CD8-positive, alpha-beta memory T cell (primary cell): Measurements from ENCODE around the gene GRM4. TPM values are rescaled to one million over a fixed set of nuclear protein-coding genes. Genes with fewer than 3 reads are reported as not detected.
A peak's percentile ranks its signal among the peaks of the same experiment; 100 is the strongest.

Experiments used
- CTCF ChIA-PET: fragments of 350-600 bp; sonication (Branson Sonifier 250); formaldehyde crosslinking; loops from one replicate; lab custom pipeline; 2021; ENCODE audit warnings: antibody characterized with exemption; lab: Charles Lee
- POLR2A ChIA-PET: fragments of 350-600 bp; sonication (Branson Sonifier 250); formaldehyde crosslinking; loops from one replicate; lab custom pipeline; 2021; ENCODE audit warnings: antibody characterized with exemption; lab: Charles Lee
- DNase-seq, 5 donors: peaks; one replicate each; pipeline versions ENCODE4 v3.0.0 to v3.0.0-alpha.2; 2020 to 2022; ENCODE audit warnings: mixed read lengths in 1 of 5
- H3K27ac ChIP-seq: one replicate; pipeline ENCODE4 v1.7.0; 2013; ENCODE audit warnings: low read depth, mild to moderate bottlenecking, low read length, moderate library complexity
- H3K27me3 ChIP-seq: 2 replicates; pipeline ENCODE4 v1.7.0; 2013; ENCODE audit warnings: low read length, mild to moderate bottlenecking; ENCODE audit not compliant: insufficient read depth, poor library complexity, severe bottlenecking
- H3K36me3 ChIP-seq: 2 replicates; pipeline ENCODE4 v1.7.0; 2013; ENCODE audit warnings: mild to moderate bottlenecking, low read length, moderate library complexity; ENCODE audit not compliant: insufficient read depth
- H3K4me1 ChIP-seq: 2 replicates; pipeline ENCODE4 v1.7.0; 2013; ENCODE audit warnings: mild to moderate bottlenecking, low read length, moderate library complexity; ENCODE audit not compliant: insufficient read depth
- H3K4me3 ChIP-seq: 2 replicates; pipeline ENCODE4 v1.7.0; 2013; ENCODE audit warnings: mild to moderate bottlenecking, low read length
- H3K9me3 ChIP-seq: 2 replicates; pipeline ENCODE4 v1.7.0; 2013; ENCODE audit warnings: mild to moderate bottlenecking, low read length
- H3K27ac Mint-ChIP-seq, 8 donors: one replicate each; pipeline ENCODE4 v1.8.0; 2020 to 2021; ENCODE audit warnings: mixed read lengths in 8 of 8, mild to moderate bottlenecking in 6 of 8, inconsistent platforms in 3 of 8, moderate library complexity in 3 of 8
- H3K27me3 Mint-ChIP-seq, 2 donors: one replicate each; pipeline ENCODE4 v1.8.0; 2020 to 2021; ENCODE audit warnings: mixed read lengths in 2 of 2, mild to moderate bottlenecking in 1 of 2, moderate library complexity in 1 of 2
- H3K36me3 Mint-ChIP-seq, 3 donors: one replicate each; pipeline ENCODE4 v1.8.0; 2020 to 2021; ENCODE audit warnings: mixed read lengths in 3 of 3, inconsistent platforms in 1 of 3, mild to moderate bottlenecking in 1 of 3
- H3K4me1 Mint-ChIP-seq, 3 donors: one replicate each; pipeline ENCODE4 v1.8.0; 2020 to 2021; ENCODE audit warnings: mixed read lengths in 3 of 3, inconsistent platforms in 1 of 3, mild to moderate bottlenecking in 1 of 3
- H3K4me3 Mint-ChIP-seq, 7 donors: one replicate each; pipeline ENCODE4 v1.8.0; 2020 to 2021; ENCODE audit warnings: mixed read lengths in 7 of 7, mild to moderate bottlenecking in 6 of 7, moderate library complexity in 4 of 7, inconsistent platforms in 2 of 7
- H3K9me3 Mint-ChIP-seq, 5 donors: one replicate each; pipeline ENCODE4 v1.8.0; 2020 to 2022; ENCODE audit warnings: mixed read lengths in 5 of 5, mild to moderate bottlenecking in 3 of 5, moderate library complexity in 2 of 5, inconsistent platforms in 1 of 5
- polyA plus RNA-seq: library from polyadenylated mRNA; unstranded; fragments of 300-500 nt; fragmentation: Illumina TruSeq; gene quantifications from one replicate; pipeline ENCODE4 v1.2.3, GENCODE V29; 2021
- total RNA-seq, 2 experiments: library from RNA; stranded (reverse); gene quantifications; one replicate each; pipeline ENCODE4 v1.2.3, GENCODE V29; 2021

Gene GRM4
- total and polyA plus RNA-seq, 3 experiments from 2014 or later = 0.03 TPM; not detected in 2

- Histone ChIP-seq H3K4me1 (no peaks in the 10 kb centered on the region), H3K27ac (no peak overlapping the region), H3K9me3 (no peaks in the 10 kb centered on the region), H3K36me3 (no peaks in the 10 kb centered on the region), H3K4me3 (no peak overlapping the region), H3K27me3 (peaks cover 17% of the 10 kb centered on the region)
- ChIA-PET POLR2A (no interaction called here), CTCF (no interaction called here)
- H3K36me3 Mint-ChIP-seq = no peaks in the 10 kb centered on the region
- H3K9me3 Mint-ChIP-seq = no peaks in the 10 kb centered on the region
- H3K4me3 Mint-ChIP-seq = no peak overlapping the region
- peaks cover 0 to 7% (median 4%) of the 10 kb centered on the region in 3 donors for H3K4me1 Mint-ChIP-seq
- peaks cover 16 to 42% of the 10 kb centered on the region in 2 donors for H3K27me3 Mint-ChIP-seq
- no peak for DNase-seq
- no peak overlapping the region for H3K27ac Mint-ChIP-seq
These were observed 166.1 kb downstream of the GRM4 start for GRCh38 chr6:33979750-33980149.

DNA sequence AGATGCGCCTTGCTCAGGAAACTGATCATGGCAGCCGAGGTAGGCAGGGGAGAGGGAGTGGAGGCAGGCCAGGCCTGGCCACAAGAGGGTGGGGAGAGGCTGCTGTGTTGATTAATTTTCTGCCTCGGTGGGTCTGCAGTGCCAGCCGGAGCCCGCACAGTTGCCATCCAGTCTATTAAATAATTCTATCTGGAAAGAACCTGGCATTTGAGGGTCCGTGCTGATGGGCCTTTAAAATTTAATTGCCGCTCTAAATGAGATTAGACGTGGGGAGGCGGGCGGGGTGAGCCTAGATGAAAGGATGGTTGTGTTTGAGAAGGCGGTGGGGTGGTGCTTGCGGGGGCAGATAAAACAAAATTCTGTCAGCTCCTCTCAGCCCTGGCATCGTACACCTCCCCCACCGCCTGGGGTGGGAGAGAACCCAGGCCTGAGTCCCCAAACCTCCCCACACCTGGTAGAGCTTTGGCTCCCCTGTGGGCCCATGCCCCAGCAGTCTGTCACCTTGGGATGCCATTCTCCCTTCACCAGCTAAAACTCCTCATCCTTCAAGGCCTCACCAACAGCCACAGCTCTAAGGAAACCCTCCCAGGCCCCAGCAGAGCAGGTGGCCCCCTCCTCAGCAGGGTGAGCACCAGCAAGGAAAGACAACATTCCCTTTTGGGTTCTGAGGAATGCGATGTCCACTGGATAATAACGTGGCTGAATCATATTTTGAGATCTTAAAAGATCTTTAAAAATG, 167.3 kb downstream of the GRM4 start:
- peaks cover 17 to 44% of the 10 kb centered on the region in 2 donors for H3K27me3 Mint-ChIP-seq
- Histone ChIP-seq H3K27ac (no peak overlapping the region), H3K4me3 (no peak overlapping the region), H3K4me1 (no peaks in the 10 kb centered on the region), H3K9me3 (no peaks in the 10 kb centered on the region), H3K36me3 (no peaks in the 10 kb centered on the region), H3K27me3 (peaks cover 20% of the 10 kb centered on the region)
- H3K9me3 Mint-ChIP-seq = no peaks in the 10 kb centered on the region
- no peaks in the 10 kb centered on the region for H3K36me3 Mint-ChIP-seq
- H3K4me3 Mint-ChIP-seq = no peak overlapping the region
- ChIA-PET POLR2A (no interaction called here), CTCF (no interaction called here)
- peak in 1 of 5 donors; percentile 23 for DNase-seq
- peaks cover 0 to 7% (median 4%) of the 10 kb centered on the region in 3 donors for H3K4me1 Mint-ChIP-seq
- H3K27ac Mint-ChIP-seq = peak overlapping the region in 1 of 8 donors; percentile 83

DNA sequence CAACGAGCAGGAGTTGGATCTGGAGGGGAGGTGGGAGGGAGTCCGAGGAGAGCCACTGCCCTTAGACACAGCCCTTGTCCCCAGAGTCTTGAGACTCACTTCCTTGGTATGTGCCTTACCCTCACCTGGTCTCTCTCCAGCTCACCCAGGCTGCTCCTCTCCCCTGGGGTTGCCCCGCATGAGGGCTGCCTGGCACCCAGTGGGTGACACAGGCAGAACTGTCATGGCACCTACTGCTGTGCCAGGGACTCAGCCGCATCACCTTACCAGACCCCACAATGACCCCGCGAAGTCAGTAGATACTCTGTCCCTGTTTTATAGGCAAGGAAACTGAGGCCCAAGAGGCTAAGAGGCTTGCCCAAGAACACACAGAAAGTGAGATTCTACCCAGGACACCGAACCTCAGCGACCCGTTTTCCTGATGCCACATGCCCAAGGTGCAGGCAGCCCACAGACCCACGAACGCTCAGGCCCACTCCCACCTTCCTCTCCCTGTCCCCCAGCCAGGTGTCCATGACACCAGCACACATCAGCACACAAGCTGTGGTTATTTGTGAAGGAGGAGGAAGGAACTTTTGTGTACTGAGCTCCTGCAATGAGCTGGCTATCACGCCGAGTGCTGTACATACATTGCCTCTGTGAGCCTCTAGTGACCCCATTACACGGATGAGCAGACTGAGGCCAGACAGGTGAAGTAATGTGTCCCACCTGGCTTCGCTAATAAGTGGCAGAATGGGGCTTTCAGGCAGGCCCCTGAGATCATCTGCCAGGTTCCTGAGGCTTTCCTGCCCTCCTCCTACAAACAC, 168.1 kb downstream of the GRM4 start:
- no peak overlapping the region for H3K4me3 ChIP-seq
- Mint-ChIP-seq H3K4me3 (no peak overlapping the region), H3K36me3 (no peaks in the 10 kb centered on the region), H3K4me1 (peaks cover 0 to 5% (median 0%) of the 10 kb centered on the region in 3 donors), H3K9me3 (no peaks in the 10 kb centered on the region), H3K27me3 (peaks cover 16 to 41% of the 10 kb centered on the region in 2 donors), H3K27ac (no peak overlapping the region)
- DNase-seq = peak in 1 of 5 donors; percentile 18
- peaks cover 20% of the 10 kb centered on the region for H3K27me3 ChIP-seq
- H3K9me3 ChIP-seq = no peaks in the 10 kb centered on the region
- POLR2A ChIA-PET = no interaction called here
- CTCF ChIA-PET = no interaction called here
- no peak overlapping the region for H3K27ac ChIP-seq
- no peaks in the 10 kb centered on the region for H3K4me1 ChIP-seq
- H3K36me3 ChIP-seq = no peaks in the 10 kb centered on the region

DNA sequence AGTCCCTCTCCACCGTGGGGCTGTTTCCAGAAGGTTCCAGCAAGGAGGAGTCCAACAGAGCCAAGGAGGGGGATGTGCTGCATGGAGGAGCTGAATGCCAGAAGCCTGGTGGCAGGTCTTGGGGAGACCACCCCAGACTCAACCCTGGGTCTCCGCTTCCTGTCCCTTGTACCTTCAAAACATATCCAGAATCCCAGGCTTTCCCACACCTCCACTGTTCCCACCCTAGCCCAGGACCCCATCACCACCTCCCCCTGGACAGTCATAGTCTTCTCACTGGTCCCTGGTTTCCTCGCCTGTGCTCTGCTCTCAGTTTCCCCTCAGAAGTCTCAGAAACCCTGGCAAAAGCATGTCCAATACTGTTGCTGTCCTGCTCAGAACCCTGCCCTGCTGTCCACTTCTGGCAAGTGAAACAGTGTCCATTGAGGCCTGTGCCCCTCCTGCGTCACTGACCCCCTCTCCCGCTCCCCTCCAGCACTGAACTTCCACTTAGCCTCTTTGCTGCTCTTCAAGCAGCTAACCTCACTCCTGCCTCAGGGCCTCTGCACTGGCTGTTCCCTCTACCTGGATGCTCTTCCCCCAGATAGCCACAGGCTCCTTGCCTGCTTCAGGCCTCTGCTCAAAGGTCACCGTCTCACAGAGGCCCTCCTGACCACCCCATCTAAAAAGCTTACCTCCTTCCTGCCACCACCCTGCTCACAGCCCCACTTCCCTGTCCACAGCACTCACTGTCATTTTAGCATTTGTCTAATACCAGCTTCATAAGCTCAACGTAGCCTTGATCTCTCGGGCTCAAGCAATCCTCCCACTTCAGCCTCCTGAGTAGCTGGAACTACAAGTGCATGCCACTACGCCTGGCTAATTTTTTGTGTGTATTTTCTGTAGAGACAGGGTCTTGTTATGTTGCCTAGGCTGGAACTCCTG, 169.2 kb downstream of the GRM4 start:
- Mint-ChIP-seq H3K36me3 (no peaks in the 10 kb centered on the region), H3K4me3 (no peak overlapping the region), H3K4me1 (peaks cover 0 to 5% (median 0%) of the 10 kb centered on the region in 3 donors), H3K27ac (no peak overlapping the region), H3K9me3 (peaks cover 0 to 6% (median 3%) of the 10 kb centered on the region in 5 donors), H3K27me3 (peaks cover 22 to 50% of the 10 kb centered on the region in 2 donors)
- peaks cover 20% of the 10 kb centered on the region for H3K27me3 ChIP-seq
- H3K36me3 ChIP-seq = no peaks in the 10 kb centered on the region
- H3K4me3 ChIP-seq = no peak overlapping the region
- DNase-seq = no peak
- H3K4me1 ChIP-seq = no peaks in the 10 kb centered on the region
- no peak overlapping the region for H3K27ac ChIP-seq
- POLR2A ChIA-PET = no interaction called here
- CTCF ChIA-PET = no interaction called here
- no peaks in the 10 kb centered on the region for H3K9me3 ChIP-seq

DNA sequence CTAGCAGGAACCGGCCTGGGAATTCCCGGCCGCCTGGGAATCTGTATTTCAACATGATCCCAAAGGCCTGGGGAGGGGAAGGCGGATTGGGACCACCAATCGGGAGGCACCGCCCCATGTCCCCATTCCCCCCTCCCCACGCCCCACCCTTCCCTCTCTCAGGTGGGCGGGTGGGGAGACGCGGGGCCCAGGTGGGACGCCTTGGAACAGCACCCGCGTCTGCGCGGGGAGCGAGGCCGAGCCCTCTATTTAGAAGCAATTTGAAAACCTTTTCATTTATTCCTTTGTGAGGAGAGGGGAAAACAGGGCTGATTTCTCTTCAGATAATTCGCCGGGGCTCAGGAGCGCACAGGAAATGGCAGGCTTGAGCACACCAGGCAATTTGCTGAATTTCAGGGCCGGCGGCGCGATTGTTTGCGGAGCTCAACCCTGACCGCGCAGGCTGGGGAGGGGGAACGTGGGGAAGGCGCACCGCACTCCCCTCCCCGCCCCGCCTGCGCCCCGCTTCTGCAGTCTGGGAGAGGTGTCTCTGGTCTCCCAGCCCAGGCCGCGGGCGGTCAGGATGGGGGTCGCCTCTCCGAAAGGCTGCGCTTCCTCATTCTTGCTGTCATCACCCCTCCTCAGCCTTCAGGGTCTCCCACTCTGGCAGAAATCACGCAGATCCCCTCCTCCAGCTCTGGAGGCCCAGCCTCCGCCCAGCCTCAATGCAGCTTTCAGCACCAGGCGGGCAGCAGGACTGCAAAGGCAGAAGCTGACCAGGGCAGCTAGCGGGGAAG, 170.0 kb downstream of the GRM4 start:
- peaks cover 20% of the 10 kb centered on the region for H3K27me3 ChIP-seq
- H3K9me3 Mint-ChIP-seq = peaks cover 0 to 7% (median 4%) of the 10 kb centered on the region in 5 donors
- DNase-seq = no peak
- H3K4me3 ChIP-seq = no peak overlapping the region
- no peaks in the 10 kb centered on the region for H3K36me3 Mint-ChIP-seq
- no peak overlapping the region for H3K4me3 Mint-ChIP-seq
- no peaks in the 10 kb centered on the region for H3K4me1 ChIP-seq
- no peaks in the 10 kb centered on the region for H3K9me3 ChIP-seq
- H3K4me1 Mint-ChIP-seq = peaks cover 0 to 5% (median 0%) of the 10 kb centered on the region in 3 donors
- no peak overlapping the region for H3K27ac Mint-ChIP-seq
- H3K36me3 ChIP-seq = no peaks in the 10 kb centered on the region
- peaks cover 29 to 55% of the 10 kb centered on the region in 2 donors for H3K27me3 Mint-ChIP-seq
- no peak overlapping the region for H3K27ac ChIP-seq
- POLR2A ChIA-PET = no interaction called here
- CTCF ChIA-PET = no interaction called here

- no peak overlapping the region for H3K27ac ChIP-seq
- H3K27ac Mint-ChIP-seq = no peak overlapping the region
- H3K4me1 Mint-ChIP-seq = peaks cover 0 to 5% (median 0%) of the 10 kb centered on the region in 3 donors
- H3K4me3 ChIP-seq = no peak overlapping the region
- H3K36me3 ChIP-seq = no peaks in the 10 kb centered on the region
- ChIA-PET CTCF (no interaction called here), POLR2A (no interaction called here)
- H3K4me1 ChIP-seq = no peaks in the 10 kb centered on the region
- H3K4me3 Mint-ChIP-seq = no peak overlapping the region
- peaks cover 0 to 7% (median 4%) of the 10 kb centered on the region in 5 donors for H3K9me3 Mint-ChIP-seq
- H3K36me3 Mint-ChIP-seq = no peaks in the 10 kb centered on the region
- peaks cover 20% of the 10 kb centered on the region for H3K27me3 ChIP-seq
- H3K9me3 ChIP-seq = no peaks in the 10 kb centered on the region
- peaks cover 37 to 66% of the 10 kb centered on the region in 2 donors for H3K27me3 Mint-ChIP-seq
- no peak for DNase-seq
These were observed 171.4 kb downstream of the GRM4 start for GRCh38 chr6:33974471-33974870.

GRCh38 chr6:33974030-33974429, 171.9 kb downstream of the GRM4 start:
- Mint-ChIP-seq H3K9me3 (peaks cover 0 to 7% (median 4%) of the 10 kb centered on the region in 5 donors), H3K4me1 (peaks cover 0 to 5% (median 0%) of the 10 kb centered on the region in 3 donors), H3K27ac (no peak overlapping the region), H3K36me3 (no peaks in the 10 kb centered on the region), H3K27me3 (peaks cover 37 to 65% of the 10 kb centered on the region in 2 donors), H3K4me3 (no peak overlapping the region)
- Histone ChIP-seq H3K4me3 (no peak overlapping the region), H3K27ac (no peak overlapping the region), H3K27me3 (peaks cover 20% of the 10 kb centered on the region), H3K36me3 (no peaks in the 10 kb centered on the region), H3K4me1 (no peaks in the 10 kb centered on the region), H3K9me3 (no peaks in the 10 kb centered on the region)
- DNase-seq = no peak
- ChIA-PET POLR2A (no interaction called here), CTCF (no interaction called here)
